ELR (cell line): Measurements from ENCODE around the gene TAGLN2.
A peak's percentile ranks its signal among the peaks of the same experiment; 100 is the strongest.

ENCODE experiments used
- DNase-seq: peaks from one replicate; pipeline ENCODE4 v3.0.0-alpha.2; 2015; ENCODE audit warnings: low read depth

The TAGLN2 gene

GRCh38 chr1:159870704-159871103 lies 54.6 kb downstream of the TAGLN2 start:
- no peak for DNase-seq

GRCh38 chr1:159869607-159870006 lies 55.7 kb downstream of the TAGLN2 start:
- DNase-seq, result no peak

DNA sequence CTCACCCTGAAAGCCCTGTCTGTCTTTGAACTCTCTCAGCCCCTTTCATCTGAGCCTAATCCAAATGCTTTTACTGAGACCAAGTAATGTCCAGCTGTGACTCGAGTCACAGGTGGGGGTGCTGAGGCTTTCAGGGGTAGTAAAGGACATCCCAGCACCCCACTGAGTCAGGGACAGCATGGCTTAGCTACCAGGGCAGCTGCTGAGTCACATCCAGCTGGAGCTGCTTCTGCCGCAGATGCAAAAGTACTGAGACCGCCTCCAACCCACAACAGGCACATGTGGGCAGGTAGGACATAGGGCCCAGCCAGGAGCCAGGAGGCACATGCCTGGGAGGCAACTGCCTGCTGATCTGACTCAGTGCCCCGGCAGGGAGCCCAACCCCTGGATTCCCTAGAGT lies 56.1 kb downstream of the TAGLN2 start:
- peak; percentile 86 for DNase-seq

DNA sequence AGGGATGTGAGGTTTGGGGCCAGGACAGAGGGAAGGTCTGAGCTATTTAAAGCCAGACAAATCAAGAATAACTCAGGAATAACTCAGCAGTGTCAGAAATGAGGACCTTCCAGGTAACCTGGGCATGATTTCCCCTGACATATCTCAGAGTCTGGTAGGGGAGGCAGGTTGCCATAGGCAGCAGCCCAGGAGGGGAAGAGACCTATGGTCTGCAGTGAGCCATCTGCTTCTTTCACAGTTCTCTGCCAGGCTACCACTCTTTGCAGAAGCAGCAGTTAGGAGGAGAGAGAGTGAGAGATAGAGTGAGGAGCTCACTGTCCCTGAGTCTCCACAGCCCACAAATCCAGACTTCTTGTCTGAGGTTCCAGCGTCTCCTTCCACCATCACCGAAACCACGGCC lies 56.5 kb downstream of the TAGLN2 start:
- DNase-seq, result no peak
